ENCODE measurements around the gene UBR2.

Gene UBR2

GRCh38 chr6:42563697-42564505 lies at the start of gene UBR2:
Gene UBR2, plus strand, starts transcription at chr6:42564029. Its CDS starts 291 bp downstream, at chr6:42564320.
- DNase-seq (ENCODE audit: low read depth), result peak; percentile 92

- DNase-seq (ENCODE audit: low read depth), result no peak
Measured at GRCh38 chr6:42514745-42515144, 49.1 kb upstream of the UBR2 start.

- DNase-seq (ENCODE audit: low read depth), result no peak
Measured at GRCh38 chr6:42519779-42520178, 44.0 kb upstream of the UBR2 start.

GRCh38 chr6:42520786-42521607 lies 42.8 kb upstream of the UBR2 start:
- no peak for DNase-seq (ENCODE audit: low read depth)

GRCh38 chr6:42522036-42522435 lies 41.8 kb upstream of the UBR2 start:
- no peak for DNase-seq (ENCODE audit: low read depth)

GRCh38 chr6:42522942-42523814 lies 40.7 kb upstream of the UBR2 start:
- no peak for DNase-seq (ENCODE audit: low read depth)

- no peak for DNase-seq (ENCODE audit: low read depth)
Measured at GRCh38 chr6:42525206-42525605, 38.6 kb upstream of the UBR2 start.

GRCh38 chr6:42526616-42527015 lies 37.2 kb upstream of the UBR2 start:
- DNase-seq (ENCODE audit: low read depth), result no peak

GRCh38 chr6:42527204-42527603 lies 36.6 kb upstream of the UBR2 start:
- no peak for DNase-seq (ENCODE audit: low read depth)

- no peak for DNase-seq (ENCODE audit: low read depth)
Measured at GRCh38 chr6:42530296-42530695, 33.5 kb upstream of the UBR2 start.

GRCh38 chr6:42530751-42531150 lies 33.1 kb upstream of the UBR2 start:
- no peak for DNase-seq (ENCODE audit: low read depth)

GRCh38 chr6:42532038-42532669 lies 31.7 kb upstream of the UBR2 start:
- no peak for DNase-seq (ENCODE audit: low read depth)

- no peak for DNase-seq (ENCODE audit: low read depth)
Measured at GRCh38 chr6:42533794-42534193, 30.0 kb upstream of the UBR2 start.

GRCh38 chr6:42537536-42537935 lies 26.3 kb upstream of the UBR2 start:
- DNase-seq (ENCODE audit: low read depth), result no peak

- no peak for DNase-seq (ENCODE audit: low read depth)
Measured at GRCh38 chr6:42539135-42539534, 24.7 kb upstream of the UBR2 start.

GRCh38 chr6:42545226-42545773 lies 18.5 kb upstream of the UBR2 start:
- DNase-seq (ENCODE audit: low read depth), result no peak

GRCh38 chr6:42547407-42548329 lies 16.2 kb upstream of the UBR2 start:
- peak; percentile 79 for DNase-seq (ENCODE audit: low read depth)

GRCh38 chr6:42550277-42550676 lies 13.6 kb upstream of the UBR2 start:
- no peak for DNase-seq (ENCODE audit: low read depth)

- DNase-seq (ENCODE audit: low read depth), result no peak
Measured at GRCh38 chr6:42551217-42551616, 12.6 kb upstream of the UBR2 start.

GRCh38 chr6:42552380-42552779 lies 11.4 kb upstream of the UBR2 start:
- DNase-seq (ENCODE audit: low read depth), result no peak
